WERI-Rb-1 (cell line): Measurements from ENCODE around the gene TEX19.

ENCODE experiments used
- DNase-seq: peaks from one replicate; pipeline ENCODE4 v3.0.0-alpha.2; 2020
- H3K27ac ChIP-seq: fragments of 250-450 bp; sonication (Bioruptor Pico); 2 replicates; pipeline ENCODE4 v1.5.1; 2020; ENCODE audit warnings: mild to moderate bottlenecking, moderate library complexity
- H3K27me3 ChIP-seq: fragments of 250-450 bp; sonication (Bioruptor Pico); 2 replicates; pipeline ENCODE4 v1.5.1; 2021; ENCODE audit warnings: mild to moderate bottlenecking, low read depth, moderate library complexity; ENCODE audit not compliant: insufficient read depth, severe bottlenecking
- H3K36me3 ChIP-seq: fragments of 250-450 bp; sonication (Bioruptor Pico); 2 replicates; pipeline ENCODE4 v1.5.1; 2020; ENCODE audit warnings: mild to moderate bottlenecking, moderate library complexity
- H3K4me3 ChIP-seq: 2 replicates; pipeline ENCODE4 v1.5.1; 2011; ENCODE audit warnings: low read depth, mild to moderate bottlenecking, control low read depth, low read length
- H3K9me3 ChIP-seq: fragments of 250-450 bp; sonication (Bioruptor Pico); 2 replicates; pipeline ENCODE4 v1.5.1; 2021; ENCODE audit warnings: mild to moderate bottlenecking, moderate library complexity; ENCODE audit not compliant: severe bottlenecking
- CTCF ChIP-seq: IDR thresholded peaks from 2 replicates; pipeline ENCODE4 v1.5.1; 2011; ENCODE audit warnings: low read depth, mild to moderate bottlenecking, control low read depth, inconsistent platforms, low read length

Gene TEX19

GRCh38 chr17:82327289-82327688 is 31.8 kb upstream of the TEX19 start:
- Histone ChIP-seq H3K4me3 (no peak overlapping the region), H3K9me3 (no peaks in the 10 kb centered on the region), H3K36me3 (no peaks in the 10 kb centered on the region), H3K27me3 (peaks cover under 1% of the 10 kb centered on the region), H3K27ac (no peak overlapping the region)
- DNase-seq: no peak
- no peak for TF ChIP-seq CTCF

- H3K9me3 ChIP-seq: no peaks in the 10 kb centered on the region
- no peak for TF ChIP-seq CTCF
- no peaks in the 10 kb centered on the region for H3K27me3 ChIP-seq
- H3K4me3 ChIP-seq: no peak overlapping the region
- no peak overlapping the region for H3K27ac ChIP-seq
- no peaks in the 10 kb centered on the region for H3K36me3 ChIP-seq
- no peak for DNase-seq
Measured at GRCh38 chr17:82327757-82328140, 31.3 kb upstream of the TEX19 start.

- H3K4me3 ChIP-seq: no peak overlapping the region
- H3K9me3 ChIP-seq: no peaks in the 10 kb centered on the region
- H3K27ac ChIP-seq: no peak overlapping the region
- H3K27me3 ChIP-seq: no peaks in the 10 kb centered on the region
- no peak for DNase-seq
- TF ChIP-seq CTCF: no peak
- no peaks in the 10 kb centered on the region for H3K36me3 ChIP-seq
Measured at GRCh38 chr17:82328141-82328993, 30.7 kb upstream of the TEX19 start.

- H3K9me3 ChIP-seq: no peaks in the 10 kb centered on the region
- H3K4me3 ChIP-seq: no peak overlapping the region
- H3K27me3 ChIP-seq: no peaks in the 10 kb centered on the region
- H3K36me3 ChIP-seq: no peaks in the 10 kb centered on the region
- H3K27ac ChIP-seq: no peak overlapping the region
- no peak for TF ChIP-seq CTCF
- DNase-seq: no peak
Measured at GRCh38 chr17:82328994-82329507, 30.0 kb upstream of the TEX19 start.

- no peak for DNase-seq
- TF ChIP-seq CTCF: no peak
- Histone ChIP-seq H3K27ac (no peak overlapping the region), H3K9me3 (no peaks in the 10 kb centered on the region), H3K27me3 (no peaks in the 10 kb centered on the region), H3K36me3 (no peaks in the 10 kb centered on the region), H3K4me3 (no peak overlapping the region)
Measured at GRCh38 chr17:82329683-82330321, 29.2 kb upstream of the TEX19 start.
